ENCODE measurements around the gene CFAP299. TPM values are rescaled to one million over a fixed set of nuclear protein-coding genes. Genes with fewer than 3 reads are reported as not detected.

CFAP299 gene
- total RNA-seq, 4 donors from 2014 or later = 5.1 TPM; not detected in 3

GRCh38 chr4:80448056-80448455 lies 112.5 kb downstream of the CFAP299 start:
- H3K27me3 ChIP-seq = no peaks in the 10 kb centered on the region
- ATAC-seq = no peak
- TF ChIP-seq POLR2A (IDR thresholded peaks at IDR 0.05) = no peak
- TF ChIP-seq, protein P1, sequence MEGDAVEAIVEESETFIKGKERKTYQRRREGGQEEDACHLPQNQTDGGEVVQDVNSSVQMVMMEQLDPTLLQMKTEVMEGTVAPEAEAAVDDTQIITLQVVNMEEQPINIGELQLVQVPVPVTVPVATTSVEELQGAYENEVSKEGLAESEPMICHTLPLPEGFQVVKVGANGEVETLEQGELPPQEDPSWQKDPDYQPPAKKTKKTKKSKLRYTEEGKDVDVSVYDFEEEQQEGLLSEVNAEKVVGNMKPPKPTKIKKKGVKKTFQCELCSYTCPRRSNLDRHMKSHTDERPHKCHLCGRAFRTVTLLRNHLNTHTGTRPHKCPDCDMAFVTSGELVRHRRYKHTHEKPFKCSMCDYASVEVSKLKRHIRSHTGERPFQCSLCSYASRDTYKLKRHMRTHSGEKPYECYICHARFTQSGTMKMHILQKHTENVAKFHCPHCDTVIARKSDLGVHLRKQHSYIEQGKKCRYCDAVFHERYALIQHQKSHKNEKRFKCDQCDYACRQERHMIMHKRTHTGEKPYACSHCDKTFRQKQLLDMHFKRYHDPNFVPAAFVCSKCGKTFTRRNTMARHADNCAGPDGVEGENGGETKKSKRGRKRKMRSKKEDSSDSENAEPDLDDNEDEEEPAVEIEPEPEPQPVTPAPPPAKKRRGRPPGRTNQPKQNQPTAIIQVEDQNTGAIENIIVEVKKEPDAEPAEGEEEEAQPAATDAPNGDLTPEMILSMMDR (IDR thresholded peaks at IDR 0.05) = no peak
- 56 to 100% methylated on average over 1 of the region's 1 CpG for WGBS, 2 donors (ENCODE audit: low coverage in 1 of 2)
- H3K27ac ChIP-seq = no peak overlapping the region
- H3K9me3 ChIP-seq = no peaks in the 10 kb centered on the region
- no peaks in the 10 kb centered on the region for H3K36me3 ChIP-seq
- no peaks in the 10 kb centered on the region for H3K4me1 ChIP-seq
- no peak overlapping the region for H3K4me3 ChIP-seq

DNA sequence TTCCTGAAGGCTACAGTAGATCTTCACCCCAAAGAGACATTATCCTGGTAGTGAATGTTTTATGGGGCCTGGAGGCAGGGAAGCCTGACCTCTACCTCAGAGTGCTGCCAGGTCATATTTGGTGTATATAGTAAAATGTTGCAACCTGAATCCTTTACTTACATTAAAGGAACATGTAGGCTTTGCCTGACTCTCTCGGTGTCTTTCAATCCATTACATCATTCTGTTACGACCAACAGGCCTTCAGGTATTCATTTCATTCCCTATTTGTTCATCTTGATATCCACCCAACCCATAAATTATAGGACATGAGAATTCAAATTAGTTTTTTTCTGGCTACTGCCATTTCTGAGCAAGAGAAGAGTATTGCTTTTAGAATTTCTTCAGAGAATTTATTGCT lies 116.5 kb downstream of the CFAP299 start:
- 80 to 95% methylated on average over 2 of the region's 2 CpGs for WGBS, 2 donors (ENCODE audit: low coverage in 1 of 2)
- no peaks in the 10 kb centered on the region for H3K27me3 ChIP-seq
- H3K27ac ChIP-seq = no peak overlapping the region
- TF ChIP-seq POLR2A (IDR thresholded peaks at IDR 0.05) = no peak
- TF ChIP-seq, protein P1 (IDR thresholded peaks at IDR 0.05) = no peak
- no peak for TF ChIP-seq POLR2AphosphoS5 (IDR thresholded peaks at IDR 0.05)
- no peak for TF ChIP-seq EP300 (IDR thresholded peaks at IDR 0.05)
- H3K4me3 ChIP-seq = no peak overlapping the region
- no peaks in the 10 kb centered on the region for H3K9me3 ChIP-seq
- H3K4me1 ChIP-seq = no peaks in the 10 kb centered on the region
- ATAC-seq = no peak
- no peaks in the 10 kb centered on the region for H3K36me3 ChIP-seq

- Histone ChIP-seq H3K27ac (no peak overlapping the region), H3K36me3 (no peaks in the 10 kb centered on the region), H3K9me3 (no peaks in the 10 kb centered on the region), H3K4me1 (no peaks in the 10 kb centered on the region), H3K27me3 (no peaks in the 10 kb centered on the region), H3K4me3 (no peak overlapping the region)
- 20 to 28% methylated on average over 4 of the region's 4 CpGs for WGBS, 2 donors (ENCODE audit: low coverage in 1 of 2)
- ATAC-seq = no peak
- no peak for TF ChIP-seq POLR2AphosphoS5 (IDR thresholded peaks at IDR 0.05)
- no peak for TF ChIP-seq POLR2A (IDR thresholded peaks at IDR 0.05)
- TF ChIP-seq, protein P1 (IDR thresholded peaks at IDR 0.05) = no peak
Measured at GRCh38 chr4:80452768-80453167, 117.2 kb downstream of the CFAP299 start.

DNA sequence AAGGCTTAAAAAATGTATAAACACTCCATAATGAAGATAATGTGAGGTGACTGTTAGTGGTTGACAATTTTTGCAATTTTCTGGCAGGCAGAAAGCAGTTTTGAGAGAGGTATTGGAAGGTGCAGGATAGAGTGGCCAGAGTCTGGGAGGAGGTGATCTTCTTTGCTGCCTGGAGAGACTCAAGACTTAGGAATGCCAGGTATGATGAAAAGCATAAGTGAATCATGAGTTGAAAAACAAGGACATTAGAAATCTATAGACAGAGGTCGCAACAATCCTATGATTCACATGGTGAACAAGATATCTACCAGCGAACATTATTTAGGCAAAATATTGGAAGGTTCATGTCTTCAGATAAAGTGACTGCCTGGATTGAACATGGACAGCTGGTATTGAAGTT lies 118.5 kb downstream of the CFAP299 start:
- Histone ChIP-seq H3K9me3 (no peaks in the 10 kb centered on the region), H3K4me3 (no peak overlapping the region), H3K36me3 (no peaks in the 10 kb centered on the region), H3K4me1 (no peaks in the 10 kb centered on the region), H3K27ac (no peak overlapping the region), H3K27me3 (no peaks in the 10 kb centered on the region)
- TF ChIP-seq POLR2AphosphoS5 (IDR thresholded peaks at IDR 0.05) (no peak), POLR2A (IDR thresholded peaks at IDR 0.05) (no peak), EP300 (IDR thresholded peaks at IDR 0.05) (no peak)
- TF ChIP-seq, protein P1 (IDR thresholded peaks at IDR 0.05) = no peak
- no peak for ATAC-seq
- WGBS, 2 donors (ENCODE audit: low coverage in 1 of 2) = 92 to 94% methylated on average over 2 of the region's 2 CpGs

DNA sequence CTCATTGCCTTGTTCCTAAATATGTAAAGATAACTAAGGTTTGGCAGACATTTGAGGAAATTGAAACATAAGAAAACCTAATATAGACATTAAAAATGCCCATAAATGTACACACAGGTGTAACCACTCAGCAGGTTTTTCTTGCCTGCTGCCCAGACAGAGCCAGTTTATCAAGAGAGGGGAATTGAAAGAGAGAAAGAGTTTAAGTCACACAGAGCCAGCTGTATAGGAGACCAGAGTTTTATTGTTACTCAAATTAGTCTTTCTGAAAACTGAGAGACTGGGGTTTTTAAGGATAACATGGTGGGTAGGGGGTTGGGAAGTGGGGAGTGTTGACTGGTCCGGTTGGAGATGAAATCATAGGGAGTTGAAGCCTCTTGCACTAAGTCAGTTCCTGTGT lies 119.0 kb downstream of the CFAP299 start:
- H3K36me3 ChIP-seq = no peaks in the 10 kb centered on the region
- no peaks in the 10 kb centered on the region for H3K4me1 ChIP-seq
- WGBS, 2 donors (ENCODE audit: low coverage in 1 of 2) = 100% methylated on average over 1 of the region's 1 CpG; no CpG with 5 or more reads in 1 of the 2 donors
- no peaks in the 10 kb centered on the region for H3K27me3 ChIP-seq
- H3K27ac ChIP-seq = no peak overlapping the region
- TF ChIP-seq POLR2AphosphoS5 (IDR thresholded peaks at IDR 0.05) = no peak
- no peak for TF ChIP-seq POLR2A (IDR thresholded peaks at IDR 0.05)
- TF ChIP-seq, protein P1 (IDR thresholded peaks at IDR 0.05) = no peak
- TF ChIP-seq EP300 (IDR thresholded peaks at IDR 0.05) = no peak
- no peak for ATAC-seq
- H3K9me3 ChIP-seq = no peaks in the 10 kb centered on the region
- no peak overlapping the region for H3K4me3 ChIP-seq

Measured in gastroesophageal sphincter (tissue), 4 donors.